Right renal cortex interstitium (tissue), 3 donors: Measurements from ENCODE around the gene GNAQ. TPM values are rescaled to one million over a fixed set of nuclear protein-coding genes. Genes with fewer than 3 reads are reported as not detected.
"Not testable (repeated sequence)": the region's sequence is repeated elsewhere in the genome, so short reads cannot be mapped to it uniquely, and the experiment has no call there.

Source experiments
- DNase-seq, 3 donors: peaks; one replicate each; pipeline ENCODE4 v3.0.0-alpha.2; 2013; ENCODE audit warnings: low read depth in 3 of 3, low spot score in 2 of 3
- polyA plus RNA-seq, 3 donors: library from polyadenylated mRNA; unstranded; fragments of 120-200 nt; gene quantifications; one replicate each; pipeline ENCODE4 v1.2.1, GENCODE V29; 2013; ENCODE audit not compliant: insufficient read length in 3 of 3

Gene GNAQ
- polyA plus RNA-seq, 3 donors: 64.8 to 67.5 (median 67.3) TPM

GRCh38 chr9:77883846-77884771 is 147.5 kb downstream of the GNAQ start:
- no peak for DNase-seq

GRCh38 chr9:77883133-77883532 is 148.5 kb downstream of the GNAQ start:
- no peak for DNase-seq

GRCh38 chr9:77882294-77882693 is 149.3 kb downstream of the GNAQ start:
- DNase-seq: no peak

- not testable (repeated sequence) for DNase-seq
Observed at GRCh38 chr9:77881634-77882033, 150.0 kb downstream of the GNAQ start.

- no peak for DNase-seq
Observed at GRCh38 chr9:77881111-77881510, 150.5 kb downstream of the GNAQ start.

- no peak for DNase-seq
Observed at GRCh38 chr9:77879437-77879943, 152.1 kb downstream of the GNAQ start.

- DNase-seq: not testable (repeated sequence)
Observed at GRCh38 chr9:77878793-77879192, 152.8 kb downstream of the GNAQ start.

GRCh38 chr9:77877976-77878375 is 153.6 kb downstream of the GNAQ start:
- no peak for DNase-seq

- no peak for DNase-seq
Observed at GRCh38 chr9:77876590-77876989, 155.0 kb downstream of the GNAQ start.

GRCh38 chr9:77876091-77876490 is 155.5 kb downstream of the GNAQ start:
- peak in 1 of 3 donors; percentile 16 for DNase-seq

GRCh38 chr9:77872863-77873262 is 158.7 kb downstream of the GNAQ start:
- no peak for DNase-seq

- DNase-seq: no peak
Observed at GRCh38 chr9:77872177-77872576, 159.4 kb downstream of the GNAQ start.

- DNase-seq: no peak
Observed at GRCh38 chr9:77871483-77871882, 160.1 kb downstream of the GNAQ start.

- no peak for DNase-seq
Observed at GRCh38 chr9:77866878-77867277, 164.7 kb downstream of the GNAQ start.

GRCh38 chr9:77865385-77866047 is 166.1 kb downstream of the GNAQ start:
- DNase-seq: no peak

- no peak for DNase-seq
Observed at GRCh38 chr9:77864211-77864889, 167.3 kb downstream of the GNAQ start.

- DNase-seq: not testable (repeated sequence)
Observed at GRCh38 chr9:77863638-77864037, 168.0 kb downstream of the GNAQ start.

- DNase-seq: not testable (repeated sequence)
Observed at GRCh38 chr9:77860953-77861352, 170.7 kb downstream of the GNAQ start.

- no peak for DNase-seq
Observed at GRCh38 chr9:77857513-77858259, 173.9 kb downstream of the GNAQ start.

- DNase-seq: no peak
Observed at GRCh38 chr9:77856615-77857014, 175.0 kb downstream of the GNAQ start.
